Stimulated activated CD8-positive, alpha-beta memory T cell treated with anti-CD3 and anti-CD28 coated beads, Interleukin-15, amount 100 ng/mL, for 1 hour (primary cell): Measurements from ENCODE around the gene SIGLEC8.

Source experiments
- DNase-seq: peaks from one replicate; pipeline ENCODE4 v3.0.0-alpha.2; 2020; ENCODE audit warnings: low read depth

Gene SIGLEC8

DNA sequence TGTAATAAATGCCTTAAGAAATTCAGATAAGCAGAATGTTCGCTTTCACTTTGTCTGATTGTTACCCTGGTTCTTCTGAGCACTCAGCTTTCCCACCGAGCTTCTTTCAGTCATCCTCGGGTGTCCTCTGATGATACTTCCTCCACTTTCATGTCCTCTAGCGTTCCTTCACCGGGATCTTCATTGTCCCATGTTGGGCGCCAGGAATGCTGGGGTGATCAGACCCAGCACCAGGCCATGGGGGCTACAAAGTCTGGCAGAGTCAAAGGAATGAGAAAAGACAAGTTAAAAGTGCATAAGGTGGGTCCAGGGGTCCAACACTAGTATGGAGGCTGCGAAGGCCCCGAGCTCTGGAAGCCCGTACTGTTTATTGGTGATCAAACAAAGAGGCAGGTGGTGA lies 56.1 kb downstream of the SIGLEC8 start:
- DNase-seq: no peak
